Measurements from ENCODE around the gene HACD2. TPM values are rescaled to one million over a fixed set of nuclear protein-coding genes. Genes with fewer than 3 reads are reported as not detected.

Gene HACD2
- total and polyA plus RNA-seq, 3 donors from 2014 or later, result 34.8 to 79.7 (median 55.9) TPM

- H3K27ac ChIP-seq, result no peak overlapping the region
- WGBS, 2 donors, result 93 to 97% methylated on average over 1 of the region's 1 CpG
These were observed 58.4 kb downstream of the HACD2 start for GRCh38 chr3:123526474-123526873.

GRCh38 chr3:123525433-123525832, 59.4 kb downstream of the HACD2 start:
- Histone ChIP-seq H3K9me3 (no peaks in the 10 kb centered on the region), H3K27ac (no peak overlapping the region), H3K36me3 (ENCODE audit: low read depth, missing control alignments) (no peaks in the 10 kb centered on the region), H3K4me1 (peaks cover 6% of the 10 kb centered on the region), H3K4me3 (no peak overlapping the region), H3K27me3 (no peaks in the 10 kb centered on the region)
- WGBS, 2 donors, result 96% methylated on average over 3 of the region's 3 CpGs
- intact Hi-C loops (cut with DNase I; ENCODE audit: low total_unique reads), result no loop called here
- TF ChIP-seq CTCF (IDR thresholded peaks at IDR 0.05), result no peak
- TF ChIP-seq POLR2A (IDR thresholded peaks at IDR 0.05), result no peak
- no peak for DNase-seq

More at GRCh38 chr3:123526474-123526873, 58.4 kb downstream of the HACD2 start:
- no peak overlapping the region for H3K4me3 ChIP-seq
- no peak for TF ChIP-seq POLR2A (IDR thresholded peaks at IDR 0.05)
- TF ChIP-seq CTCF (IDR thresholded peaks at IDR 0.05), result no peak
- no peaks in the 10 kb centered on the region for H3K9me3 ChIP-seq
- no peaks in the 10 kb centered on the region for H3K27me3 ChIP-seq
- intact Hi-C loops (cut with DNase I; ENCODE audit: low total_unique reads), result no loop called here
- peaks cover under 1% of the 10 kb centered on the region for H3K4me1 ChIP-seq
- H3K36me3 ChIP-seq (ENCODE audit: low read depth, missing control alignments), result no peaks in the 10 kb centered on the region
- DNase-seq, result no peak

GRCh38 chr3:123524981-123525380, 59.9 kb downstream of the HACD2 start:
- no peak for DNase-seq
- Histone ChIP-seq H3K27me3 (no peaks in the 10 kb centered on the region), H3K4me3 (no peak overlapping the region), H3K9me3 (no peaks in the 10 kb centered on the region), H3K4me1 (peaks cover 6% of the 10 kb centered on the region), H3K36me3 (ENCODE audit: low read depth, missing control alignments) (no peaks in the 10 kb centered on the region), H3K27ac (no peak overlapping the region)
- no peak for TF ChIP-seq POLR2A (IDR thresholded peaks at IDR 0.05)
- TF ChIP-seq CTCF (IDR thresholded peaks at IDR 0.05), result no peak
- 97 to 98% methylated on average over 4 of the region's 4 CpGs for WGBS, 2 donors
- intact Hi-C loops (cut with DNase I; ENCODE audit: low total_unique reads), result no loop called here

- intact Hi-C loops (cut with DNase I; ENCODE audit: low total_unique reads), result no loop called here
- DNase-seq, result peak; percentile 35
- no peaks in the 10 kb centered on the region for H3K27me3 ChIP-seq
- H3K36me3 ChIP-seq (ENCODE audit: low read depth, missing control alignments), result no peaks in the 10 kb centered on the region
- TF ChIP-seq POLR2A (IDR thresholded peaks at IDR 0.05) (no peak), CTCF (IDR thresholded peaks at IDR 0.05) (no peak)
- H3K4me3 ChIP-seq, result no peak overlapping the region
- no peaks in the 10 kb centered on the region for H3K9me3 ChIP-seq
- 52 to 68% methylated on average over 11 of the region's 11 CpGs for WGBS, 2 donors
- peak overlapping the region in 1 of 2 donors; percentile 61 for H3K27ac ChIP-seq
- H3K4me1 ChIP-seq, result peaks cover 6% of the 10 kb centered on the region
These were observed 61.8 kb downstream of the HACD2 start for GRCh38 chr3:123523023-123523412.

GRCh38 chr3:123522320-123523022, 62.4 kb downstream of the HACD2 start:
- 64 to 72% methylated on average over 4 of the region's 4 CpGs for WGBS, 2 donors
- intact Hi-C loops (cut with DNase I; ENCODE audit: low total_unique reads), result no loop called here
- peaks cover 6% of the 10 kb centered on the region for H3K4me1 ChIP-seq
- H3K27ac ChIP-seq, result peak overlapping the region in 1 of 2 donors; percentile 61
- H3K36me3 ChIP-seq (ENCODE audit: low read depth, missing control alignments), result no peaks in the 10 kb centered on the region
- H3K9me3 ChIP-seq, result no peaks in the 10 kb centered on the region
- H3K4me3 ChIP-seq, result no peak overlapping the region
- TF ChIP-seq CTCF (IDR thresholded peaks at IDR 0.05) (no peak), POLR2A (IDR thresholded peaks at IDR 0.05) (no peak)
- H3K27me3 ChIP-seq, result no peaks in the 10 kb centered on the region
- no peak for DNase-seq

All from testis (tissue), 3 donors.